22Rv1 (cell line): ENCODE data around the gene SCAPER.
A peak's percentile ranks its signal among the peaks of the same experiment; 100 is the strongest.
"Not testable (repeated sequence)": the region's sequence is repeated elsewhere in the genome, so short reads cannot be mapped to it uniquely, and the experiment has no call there.

ENCODE experiments used
- H3K27ac ChIP-seq: fragments of 450-650 bp; 2 replicates; pipeline ENCODE4 v1.5.1; 2017
- ZFX ChIP-seq: fragments of 450-650 bp; IDR thresholded peaks from 2 replicates; pipeline ENCODE4 v1.6.1; 2017; ENCODE audit warnings: antibody characterized with exemption, borderline replicate concordance
- TF ChIP-seq, protein P1 (sequence below): fragments of 450-650 bp; IDR thresholded peaks from 2 replicates; pipeline ENCODE4 v1.5.1; 2017; ENCODE audit warnings: mild to moderate bottlenecking

The SCAPER gene

DNA sequence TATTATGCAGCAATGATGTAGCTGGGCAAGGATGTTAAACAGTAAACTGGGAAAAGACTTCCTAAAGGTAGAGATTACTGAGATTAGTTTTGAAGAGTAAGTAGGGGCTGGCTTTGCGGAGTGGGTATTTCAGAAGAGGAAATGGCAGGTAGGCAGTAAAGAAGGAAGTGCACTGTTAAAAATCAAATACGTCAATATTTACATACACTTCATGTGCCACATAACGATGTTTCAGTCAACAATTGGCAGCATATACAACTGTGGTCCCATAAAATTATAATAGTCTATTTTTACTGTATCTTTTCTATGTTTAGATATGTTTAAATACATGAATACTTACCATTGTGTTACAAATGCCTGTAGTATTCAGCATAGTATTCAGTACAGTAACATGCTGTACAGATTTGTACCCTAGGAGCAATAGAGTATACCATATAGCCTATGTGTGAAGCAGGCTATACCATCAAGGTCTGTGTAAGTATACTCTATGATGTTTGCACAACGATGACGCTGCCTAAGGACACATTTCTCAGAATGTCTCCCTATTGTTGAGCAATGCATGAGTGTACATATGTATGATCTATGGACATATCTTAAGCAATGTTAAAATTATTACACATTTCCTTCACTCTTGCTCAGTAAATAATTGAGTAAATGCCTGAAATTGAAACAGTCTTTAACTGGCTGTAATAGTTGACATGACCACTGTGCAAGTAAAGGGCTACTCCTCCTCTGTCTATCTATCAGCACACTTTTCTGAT lies 371.9 kb downstream of the SCAPER start:
- peak overlapping the region; percentile 7; the same call in 1 of the 2 replicates for H3K27ac ChIP-seq
- TF ChIP-seq, protein P1, sequence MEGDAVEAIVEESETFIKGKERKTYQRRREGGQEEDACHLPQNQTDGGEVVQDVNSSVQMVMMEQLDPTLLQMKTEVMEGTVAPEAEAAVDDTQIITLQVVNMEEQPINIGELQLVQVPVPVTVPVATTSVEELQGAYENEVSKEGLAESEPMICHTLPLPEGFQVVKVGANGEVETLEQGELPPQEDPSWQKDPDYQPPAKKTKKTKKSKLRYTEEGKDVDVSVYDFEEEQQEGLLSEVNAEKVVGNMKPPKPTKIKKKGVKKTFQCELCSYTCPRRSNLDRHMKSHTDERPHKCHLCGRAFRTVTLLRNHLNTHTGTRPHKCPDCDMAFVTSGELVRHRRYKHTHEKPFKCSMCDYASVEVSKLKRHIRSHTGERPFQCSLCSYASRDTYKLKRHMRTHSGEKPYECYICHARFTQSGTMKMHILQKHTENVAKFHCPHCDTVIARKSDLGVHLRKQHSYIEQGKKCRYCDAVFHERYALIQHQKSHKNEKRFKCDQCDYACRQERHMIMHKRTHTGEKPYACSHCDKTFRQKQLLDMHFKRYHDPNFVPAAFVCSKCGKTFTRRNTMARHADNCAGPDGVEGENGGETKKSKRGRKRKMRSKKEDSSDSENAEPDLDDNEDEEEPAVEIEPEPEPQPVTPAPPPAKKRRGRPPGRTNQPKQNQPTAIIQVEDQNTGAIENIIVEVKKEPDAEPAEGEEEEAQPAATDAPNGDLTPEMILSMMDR: no peak
- TF ChIP-seq ZFX: no peak

DNA sequence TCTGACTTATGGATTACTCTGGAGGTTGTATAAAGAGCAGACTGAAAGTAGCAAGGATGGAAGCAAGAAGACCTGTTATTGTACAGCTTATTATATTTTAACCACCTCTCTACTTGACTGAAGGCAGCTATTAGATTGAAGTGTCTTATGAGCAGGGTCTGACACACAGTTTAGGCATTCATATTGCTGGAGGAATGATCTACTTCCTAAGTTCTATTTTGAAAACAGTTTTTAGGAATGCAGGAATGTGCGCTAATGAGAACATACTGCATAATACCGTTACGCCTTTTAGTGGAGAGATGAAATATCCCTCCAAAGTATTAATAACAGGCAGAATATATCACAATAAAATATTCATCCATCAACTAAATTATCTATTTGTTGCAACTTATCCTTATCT lies 375.2 kb downstream of the SCAPER start:
- TF ChIP-seq ZFX: no peak
- TF ChIP-seq, protein P1: no peak
- no peak overlapping the region for H3K27ac ChIP-seq

DNA sequence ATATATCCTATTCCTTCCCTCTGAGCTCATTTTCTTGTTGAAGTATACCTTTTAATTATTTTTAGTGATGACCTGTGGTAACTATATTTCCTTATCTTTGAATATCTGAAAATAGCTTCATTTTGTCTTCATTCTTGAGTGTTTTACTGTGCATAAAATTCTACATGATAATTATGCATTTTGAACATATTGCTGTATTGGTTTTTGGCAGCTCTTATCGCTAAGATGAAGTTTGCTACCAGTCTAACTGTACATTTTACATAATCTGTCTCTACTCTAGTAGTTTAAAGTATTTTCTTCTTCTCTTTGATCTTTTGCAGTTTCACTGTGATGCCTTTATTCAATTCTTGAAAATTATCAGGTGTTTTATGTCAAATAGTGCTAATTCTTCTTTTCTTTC lies 379.0 kb downstream of the SCAPER start:
- H3K27ac ChIP-seq: no peak overlapping the region
- TF ChIP-seq, protein P1: no peak
- no peak for TF ChIP-seq ZFX

DNA sequence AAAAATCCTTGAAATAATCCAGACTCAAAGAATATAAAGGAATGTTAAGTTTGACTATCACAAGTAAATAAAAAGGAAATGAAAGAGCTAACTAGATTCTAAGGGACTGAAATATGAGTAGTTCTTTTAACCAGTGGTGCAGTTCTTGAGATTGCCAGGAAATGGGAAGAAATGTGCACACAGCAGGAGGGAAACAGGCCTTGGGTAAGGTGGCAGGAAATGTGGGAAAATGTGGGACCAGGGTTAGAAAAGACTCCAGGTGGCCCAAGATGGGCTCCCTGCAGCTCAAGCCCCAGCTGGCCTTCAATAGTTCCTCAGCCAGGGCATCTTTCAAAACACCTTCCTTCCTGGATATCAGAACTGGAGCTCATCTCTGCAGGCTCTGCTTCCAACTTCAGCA lies 387.2 kb downstream of the SCAPER start:
- H3K27ac ChIP-seq: no peak overlapping the region
- TF ChIP-seq, protein P1: no peak
- TF ChIP-seq ZFX: no peak

DNA sequence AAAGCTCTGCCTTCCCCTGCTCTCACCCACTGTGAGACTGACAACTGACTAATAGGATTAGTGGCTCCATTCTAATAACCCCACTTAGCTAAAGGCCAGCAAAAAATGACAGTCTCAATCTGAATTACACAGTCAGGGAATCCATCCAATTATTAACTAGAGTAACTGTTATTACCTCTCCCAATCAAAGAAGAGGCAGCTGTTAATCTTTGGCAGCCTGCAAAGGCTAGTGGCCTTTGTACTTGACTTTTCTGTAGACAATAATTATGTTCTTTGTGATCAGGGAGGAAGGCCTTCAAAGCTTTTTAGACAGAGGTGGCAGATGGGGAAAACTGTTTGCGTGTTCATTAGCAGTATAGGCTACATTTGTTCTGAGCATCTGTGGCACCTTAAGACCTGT lies 390.9 kb downstream of the SCAPER start:
- TF ChIP-seq ZFX: no peak
- TF ChIP-seq, protein P1: no peak
- H3K27ac ChIP-seq: no peak overlapping the region

DNA sequence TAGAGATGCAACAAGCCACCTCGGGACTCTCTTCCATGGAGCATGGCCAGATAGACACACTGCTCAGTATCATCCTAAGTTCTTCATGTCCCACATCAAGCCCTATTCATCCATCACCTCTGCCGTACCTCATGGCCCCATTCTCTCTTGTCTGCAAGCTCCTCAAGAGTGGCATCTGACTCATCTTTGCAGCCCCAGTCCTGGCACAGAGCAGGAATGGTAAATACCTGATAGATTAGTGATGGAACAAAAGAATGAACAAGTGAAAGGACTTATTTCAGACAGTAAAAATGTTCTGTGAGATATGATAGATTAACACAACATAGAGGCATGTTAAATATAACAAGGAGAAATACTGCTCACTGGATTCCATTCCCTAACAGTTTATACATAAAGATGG lies 392.2 kb downstream of the SCAPER start:
- no peak for TF ChIP-seq ZFX
- TF ChIP-seq, protein P1: no peak
- H3K27ac ChIP-seq: no peak overlapping the region

DNA sequence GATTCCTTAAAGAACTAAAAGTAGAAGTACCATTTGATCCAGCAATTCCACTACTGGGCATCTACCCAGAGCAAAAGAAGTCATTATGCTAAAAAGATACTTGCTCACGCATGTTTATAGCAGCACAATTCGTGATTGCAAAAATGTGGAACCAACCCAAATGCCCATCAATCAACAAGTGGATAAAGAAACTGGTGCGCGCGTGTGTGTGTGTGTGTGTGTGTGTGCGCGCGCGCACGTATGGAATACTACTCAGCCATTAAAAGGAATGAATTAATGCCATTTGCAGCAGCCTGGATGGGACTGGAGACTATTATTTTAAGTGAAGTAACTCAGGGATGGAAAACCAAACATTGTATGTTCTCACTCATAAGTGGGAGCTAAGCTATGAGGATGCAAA lies 394.5 kb downstream of the SCAPER start:
- H3K27ac ChIP-seq: not testable (repeated sequence)

DNA sequence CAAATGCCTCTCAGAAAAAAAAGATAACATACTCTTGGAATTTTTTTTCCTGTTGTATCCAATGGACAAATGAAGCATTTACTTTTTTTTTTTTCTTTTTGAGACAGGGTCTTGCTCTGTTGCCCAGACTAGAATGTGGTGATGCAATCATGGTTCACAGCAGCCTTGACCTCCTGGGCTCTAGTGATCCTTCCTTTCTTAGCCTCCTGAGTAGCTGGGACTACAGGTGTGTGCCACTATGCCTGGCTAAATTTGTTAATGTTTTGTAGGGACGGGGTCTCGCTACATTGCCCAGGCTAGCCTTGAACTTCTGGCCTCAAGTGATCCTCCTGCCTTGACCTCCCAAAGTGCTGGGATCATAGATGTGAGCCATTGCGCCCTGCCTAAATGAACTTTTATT lies 401.3 kb downstream of the SCAPER start:
- no peak overlapping the region for H3K27ac ChIP-seq
- TF ChIP-seq ZFX: no peak
- TF ChIP-seq, protein P1: no peak
